ENCODE data around the gene PSMC4. TPM values are rescaled to one million over a fixed set of nuclear protein-coding genes. Genes with fewer than 3 reads are reported as not detected.
"Not testable (repeated sequence)": the region's sequence is repeated elsewhere in the genome, so short reads cannot be mapped to it uniquely, and the experiment has no call there.

The PSMC4 gene
- total and polyA plus RNA-seq, 2 donors (not counting 1 experiment from before 2014, with no cell fraction given) = 58.2 to 63.0 TPM

DNA sequence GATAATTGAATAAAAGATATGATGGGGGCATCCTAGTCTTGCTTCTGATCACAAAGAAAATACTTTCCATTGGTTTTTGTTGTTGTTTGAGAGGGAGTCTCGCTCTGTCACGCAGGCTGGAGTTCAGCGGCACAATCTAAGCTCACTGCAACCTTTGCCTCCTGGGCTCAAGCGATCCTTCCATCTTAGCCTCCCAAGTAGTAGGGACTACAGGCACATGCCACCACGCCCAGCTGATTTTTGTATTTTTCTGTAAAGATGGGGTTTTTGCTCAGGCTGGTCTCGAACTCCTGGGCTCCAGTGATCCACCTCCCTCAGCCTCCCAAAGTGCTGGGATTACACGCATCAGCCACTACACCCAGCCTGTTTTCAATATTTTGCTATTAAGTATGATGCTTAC lies 17.1 kb upstream of the PSMC4 start:
- POLR2A ChIA-PET = interaction anchor here (0.5 to 1.7 kb wide), 4 partner anchors 15 to 617 kb away, joined by 3 to 29 read pairs (median 4); partner anchors contain the start of genes DYRK1B and PSMC4
- H3K4me2 ChIP-seq (replicated peaks; ENCODE audit: low read depth, low read length, poor library complexity, severe bottlenecking) = peak overlapping the region; percentile 74
- no peak for DNase-seq

DNA sequence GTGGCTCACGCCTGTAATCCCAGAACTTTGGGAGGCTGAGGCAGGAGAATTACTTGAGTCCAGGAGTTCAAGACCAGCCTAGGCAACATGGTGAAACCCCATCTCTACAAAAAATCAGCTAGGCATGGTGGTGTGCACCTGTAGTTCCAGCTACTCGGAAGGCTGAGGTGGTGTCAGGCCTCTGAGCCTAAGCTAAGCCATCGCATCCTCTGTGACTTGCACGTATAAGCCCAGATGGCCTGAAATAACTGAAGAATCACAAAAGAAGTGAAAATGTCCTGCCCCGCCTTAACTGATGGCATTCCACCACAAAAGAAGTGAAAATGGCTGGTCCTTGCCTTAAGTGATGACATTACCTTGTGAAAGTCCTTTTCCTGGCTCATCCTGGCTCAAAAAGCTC lies 13.1 kb upstream of the PSMC4 start:
- ATAC-seq (ENCODE audit: low read depth); H3K27ac ChIP-seq (ENCODE audit: low read length in 2 of 2); DNase-seq; H2AFZ ChIP-seq (ENCODE audit: insufficient read depth, low read depth, low read length, poor library complexity, severe bottlenecking); H3K36me3 ChIP-seq (replicated peaks in 1 of 2; ENCODE audit: control extremely low read depth in 1 of 2, control insufficient read depth in 1 of 2, extremely low read depth in 1 of 2, insufficient read depth in 2 of 2, low read length in 1 of 2); H3K4me2 ChIP-seq (replicated peaks; ENCODE audit: low read depth, low read length, poor library complexity, severe bottlenecking); H3K79me2 ChIP-seq (ENCODE audit: control insufficient read depth, insufficient read depth, low read length); intact Hi-C loops (cut with micrococcal nuclease); H3K4me3 ChIP-seq (ENCODE audit: control extremely low read depth in 1 of 5, extremely low read depth in 1 of 5, insufficient read depth in 1 of 5, low read depth in 2 of 5, low read length in 4 of 5); H3K27me3 ChIP-seq (replicated peaks in 1 of 4; ENCODE audit: control extremely low read depth in 1 of 4, control insufficient read depth in 3 of 4, insufficient read depth in 4 of 4, low read length in 3 of 4); H3K9me3 ChIP-seq (ENCODE audit: control extremely low read depth in 1 of 3, control insufficient read depth in 2 of 3, insufficient read depth in 1 of 3, low read length in 2 of 3); H3K27me3 Mint-ChIP-seq; H4K20me1 ChIP-seq (ENCODE audit: control insufficient read depth, insufficient read depth, low read length, poor library complexity, severe bottlenecking); H3K9me3 Mint-ChIP-seq (ENCODE audit: insufficient read depth); H3K9ac ChIP-seq (ENCODE audit: low read length): not testable (repeated sequence)
- ChIA-PET POLR2A (interaction anchor here (0.7 to 1.2 kb wide), 2 partner anchors 8 to 11 kb away, joined by 5 read pairs; no protein-coding TSS in a partner anchor), CTCF (interaction anchor here (2.0 to 3.1 kb wide), 2 partner anchors 11 to 13 kb away, joined by 7 to 15 read pairs; partner anchors contain the start of gene PSMC4)
- peak overlapping the region; percentile 33 for H3K4me3 Mint-ChIP-seq
- H3K4me1 ChIP-seq (ENCODE audit: control insufficient read depth in 2 of 2, insufficient read depth in 2 of 2, low read length in 2 of 2) = peaks cover 45 to 51% of the 10 kb centered on the region in 2 donors
- WGBS (ENCODE audit: insufficient coverage) = 43% methylated on average over 4 of the region's 5 CpGs
- H3K27ac Mint-ChIP-seq = peak overlapping the region; percentile 24
- peaks cover 53% of the 10 kb centered on the region for H3K4me1 Mint-ChIP-seq

More for the DNA sequence above, 17.1 kb upstream of the PSMC4 start:
- Histone ChIP-seq H3K27me3 (replicated peaks in 1 of 4; ENCODE audit: control extremely low read depth in 1 of 4, control insufficient read depth in 3 of 4, insufficient read depth in 4 of 4, low read length in 3 of 4) (no peaks in the 10 kb centered on the region), H2AFZ (ENCODE audit: insufficient read depth, low read depth, low read length, poor library complexity, severe bottlenecking) (no peak overlapping the region), H3K79me2 (ENCODE audit: control insufficient read depth, insufficient read depth, low read length) (peaks cover 29% of the 10 kb centered on the region), H4K20me1 (ENCODE audit: control insufficient read depth, insufficient read depth, low read length, poor library complexity, severe bottlenecking) (no peaks in the 10 kb centered on the region), H3K9ac (ENCODE audit: low read length) (peak overlapping the region; percentile 38), H3K27ac (ENCODE audit: low read length in 2 of 2) (peak overlapping the region; percentile 92 to 97), H3K4me1 (ENCODE audit: control insufficient read depth in 2 of 2, insufficient read depth in 2 of 2, low read length in 2 of 2) (peaks cover 72 to 74% of the 10 kb centered on the region in 2 donors), H3K9me3 (ENCODE audit: control extremely low read depth in 1 of 3, control insufficient read depth in 2 of 3, insufficient read depth in 1 of 3, low read length in 2 of 3) (peaks cover 0 to 11% (median 0%) of the 10 kb centered on the region in 3 donors), H3K36me3 (replicated peaks in 1 of 2; ENCODE audit: control extremely low read depth in 1 of 2, control insufficient read depth in 1 of 2, extremely low read depth in 1 of 2, insufficient read depth in 2 of 2, low read length in 1 of 2) (no peaks in the 10 kb centered on the region), H3K4me3 (ENCODE audit: control extremely low read depth in 1 of 5, extremely low read depth in 1 of 5, insufficient read depth in 1 of 5, low read depth in 2 of 5, low read length in 4 of 5) (peak overlapping the region in 1 of 5 experiments; percentile 27)
- TF ChIP-seq, protein P1, sequence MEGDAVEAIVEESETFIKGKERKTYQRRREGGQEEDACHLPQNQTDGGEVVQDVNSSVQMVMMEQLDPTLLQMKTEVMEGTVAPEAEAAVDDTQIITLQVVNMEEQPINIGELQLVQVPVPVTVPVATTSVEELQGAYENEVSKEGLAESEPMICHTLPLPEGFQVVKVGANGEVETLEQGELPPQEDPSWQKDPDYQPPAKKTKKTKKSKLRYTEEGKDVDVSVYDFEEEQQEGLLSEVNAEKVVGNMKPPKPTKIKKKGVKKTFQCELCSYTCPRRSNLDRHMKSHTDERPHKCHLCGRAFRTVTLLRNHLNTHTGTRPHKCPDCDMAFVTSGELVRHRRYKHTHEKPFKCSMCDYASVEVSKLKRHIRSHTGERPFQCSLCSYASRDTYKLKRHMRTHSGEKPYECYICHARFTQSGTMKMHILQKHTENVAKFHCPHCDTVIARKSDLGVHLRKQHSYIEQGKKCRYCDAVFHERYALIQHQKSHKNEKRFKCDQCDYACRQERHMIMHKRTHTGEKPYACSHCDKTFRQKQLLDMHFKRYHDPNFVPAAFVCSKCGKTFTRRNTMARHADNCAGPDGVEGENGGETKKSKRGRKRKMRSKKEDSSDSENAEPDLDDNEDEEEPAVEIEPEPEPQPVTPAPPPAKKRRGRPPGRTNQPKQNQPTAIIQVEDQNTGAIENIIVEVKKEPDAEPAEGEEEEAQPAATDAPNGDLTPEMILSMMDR (IDR thresholded peaks at IDR 0.05) = no peak
- no peak for TF ChIP-seq EZH2 (IDR thresholded peaks at IDR 0.05; ENCODE audit: borderline replicate concordance, insufficient read depth, low read depth, low read length, poor library complexity, severe bottlenecking)
- H3K9me3 Mint-ChIP-seq (ENCODE audit: insufficient read depth) = peaks cover 3% of the 10 kb centered on the region
- whole genome bisulfite sequencing (ENCODE audit: insufficient coverage) = no CpG with 5 or more reads among the region's 7 CpGs
- peak overlapping the region; percentile 92 for H3K27ac Mint-ChIP-seq
- no peaks in the 10 kb centered on the region for H3K27me3 Mint-ChIP-seq
- peaks cover 70% of the 10 kb centered on the region for H3K4me1 Mint-ChIP-seq
- intact Hi-C loops (cut with micrococcal nuclease) = loop anchor here (1.0 to 2.0 kb wide), 3 partner anchors 13 to 17 kb away; no protein-coding TSS in a partner anchor
- CTCF ChIA-PET = interaction anchor here (0.9 to 1.9 kb wide), 6 partner anchors 12 to 111 kb away, joined by 3 to 63 read pairs (median 4); partner anchors contain the start of gene PSMC4
- peak; percentile 26 for ATAC-seq (ENCODE audit: low read depth)
- H3K4me3 Mint-ChIP-seq = peak overlapping the region; percentile 83

GRCh38 chr19:39958942-39959341 lies 12.0 kb upstream of the PSMC4 start:
- ATAC-seq (ENCODE audit: low read depth) = peak; percentile 28
- H3K4me3 ChIP-seq (ENCODE audit: control extremely low read depth in 1 of 5, extremely low read depth in 1 of 5, insufficient read depth in 1 of 5, low read depth in 2 of 5, low read length in 4 of 5); H3K9me3 Mint-ChIP-seq (ENCODE audit: insufficient read depth); CTCF ChIA-PET; DNase-seq; H4K20me1 ChIP-seq (ENCODE audit: control insufficient read depth, insufficient read depth, low read length, poor library complexity, severe bottlenecking); H3K4me3 Mint-ChIP-seq; H3K79me2 ChIP-seq (ENCODE audit: control insufficient read depth, insufficient read depth, low read length); H3K27me3 ChIP-seq (replicated peaks in 1 of 4; ENCODE audit: control extremely low read depth in 1 of 4, control insufficient read depth in 3 of 4, insufficient read depth in 4 of 4, low read length in 3 of 4); intact Hi-C loops (cut with micrococcal nuclease); H3K9me3 ChIP-seq (ENCODE audit: control extremely low read depth in 1 of 3, control insufficient read depth in 2 of 3, insufficient read depth in 1 of 3, low read length in 2 of 3); H3K36me3 ChIP-seq (replicated peaks in 1 of 2; ENCODE audit: control extremely low read depth in 1 of 2, control insufficient read depth in 1 of 2, extremely low read depth in 1 of 2, insufficient read depth in 2 of 2, low read length in 1 of 2); H3K9ac ChIP-seq (ENCODE audit: low read length); H3K27me3 Mint-ChIP-seq: not testable (repeated sequence)
- Histone ChIP-seq H3K4me2 (replicated peaks; ENCODE audit: low read depth, low read length, poor library complexity, severe bottlenecking) (peak overlapping the region; percentile 51), H3K27ac (ENCODE audit: low read length in 2 of 2) (peak overlapping the region in 1 of 2 donors; percentile 60), H2AFZ (ENCODE audit: insufficient read depth, low read depth, low read length, poor library complexity, severe bottlenecking) (peak overlapping the region; percentile 42), H3K4me1 (ENCODE audit: control insufficient read depth in 2 of 2, insufficient read depth in 2 of 2, low read length in 2 of 2) (peaks cover 42 to 45% of the 10 kb centered on the region in 2 donors)
- WGBS (ENCODE audit: insufficient coverage) = 100% methylated on average over 1 of the region's 3 CpGs
- H3K4me1 Mint-ChIP-seq = peaks cover 45% of the 10 kb centered on the region
- POLR2A ChIA-PET = interaction anchor here (1.2 kb wide), 1 partner anchor 10 kb away, joined by 5 read pairs; no protein-coding TSS in a partner anchor
- peak overlapping the region; percentile 28 for H3K27ac Mint-ChIP-seq
